Lower leg skin (tissue), 3 donors: ENCODE data around the gene EML6.

ENCODE experiments used
- CTCF ChIP-seq, 3 donors: fragments of 450-650 bp; IDR thresholded peaks; one replicate each; pipeline ENCODE4 v1.5.1; 2016; ENCODE audit warnings: antibody characterized with exemption in 3 of 3, mild to moderate bottlenecking in 3 of 3, moderate library complexity in 2 of 3
- POLR2A ChIP-seq, 2 donors: fragments of 450-650 bp; IDR thresholded peaks; one replicate each; pipeline ENCODE4 v1.6.1; 2016 to 2017; ENCODE audit warnings: antibody characterized with exemption in 2 of 2, mild to moderate bottlenecking in 1 of 2, moderate library complexity in 1 of 2

GRCh38 chr2:54699665-54700064, 23.8 kb upstream of the EML6 start:
- TF ChIP-seq CTCF (IDR thresholded peaks at IDR 0.05) = no peak
- no peak for TF ChIP-seq POLR2A (IDR thresholded peaks at IDR 0.05)
